ENCODE results near the gene PDCL3. TPM values are rescaled to one million over a fixed set of nuclear protein-coding genes. Genes with fewer than 3 reads are reported as not detected.

Gene PDCL3
- total and polyA plus RNA-seq, 7 experiments from 2014 or later: 16.6 to 63.4 (median 21.3) TPM

GRCh38 chr2:100524331-100524730, 38.5 kb upstream of the PDCL3 start:
- POLR2A ChIA-PET: interaction anchor here (0.6 kb wide), 2 partner anchors 123 to 1407 kb away, joined by 3 to 4 read pairs; no protein-coding TSS in a partner anchor

GRCh38 chr2:100526868-100527267, 35.9 kb upstream of the PDCL3 start:
- Histone ChIP-seq H3K36me3 (ENCODE audit: control insufficient read depth in 2 of 3, insufficient read depth in 3 of 3, low read length in 3 of 3) (no peaks in the 10 kb centered on the region), H3K4me3 (ENCODE audit: low read length) (no peak overlapping the region), H3K27ac (ENCODE audit: low read depth, low read length) (no peak overlapping the region), H3K9me3 (ENCODE audit: control insufficient read depth in 2 of 3, low read length in 3 of 3) (no peaks in the 10 kb centered on the region), H3K27me3 (ENCODE audit: control insufficient read depth in 2 of 2, insufficient read depth in 2 of 2, low read length in 2 of 2) (no peaks in the 10 kb centered on the region), H3K4me1 (ENCODE audit: control insufficient read depth in 2 of 2, insufficient read depth in 2 of 2, low read length in 2 of 2) (no peaks in the 10 kb centered on the region)
- DNase-seq (no peak), ATAC-seq (no peak)
- ChIA-PET POLR2A (no interaction called here), CTCF (no interaction called here)
- peaks cover 0 to 5% (median 0%) of the 10 kb centered on the region in 11 donors for H3K9me3 Mint-ChIP-seq
- no peak overlapping the region for H3K27ac Mint-ChIP-seq
- no peak overlapping the region for H3K4me3 Mint-ChIP-seq
- H3K4me1 Mint-ChIP-seq: peaks cover 0 to 6% (median 0%) of the 10 kb centered on the region in 7 donors
- intact Hi-C loops (cut with micrococcal nuclease): no loop called here
- peaks cover 0 to 3% (median 0%) of the 10 kb centered on the region in 5 donors for H3K27me3 Mint-ChIP-seq
- no peaks in the 10 kb centered on the region for H3K36me3 Mint-ChIP-seq

More at GRCh38 chr2:100524331-100524730, 38.5 kb upstream of the PDCL3 start:
- Histone ChIP-seq H3K4me3 (ENCODE audit: low read length) (no peak overlapping the region), H3K9me3 (ENCODE audit: control insufficient read depth in 2 of 3, low read length in 3 of 3) (no peaks in the 10 kb centered on the region), H3K4me1 (ENCODE audit: control insufficient read depth in 2 of 2, insufficient read depth in 2 of 2, low read length in 2 of 2) (no peaks in the 10 kb centered on the region), H3K27ac (ENCODE audit: low read depth, low read length) (no peak overlapping the region), H3K27me3 (ENCODE audit: control insufficient read depth in 2 of 2, insufficient read depth in 2 of 2, low read length in 2 of 2) (no peaks in the 10 kb centered on the region), H3K36me3 (ENCODE audit: control insufficient read depth in 2 of 3, insufficient read depth in 3 of 3, low read length in 3 of 3) (no peaks in the 10 kb centered on the region)
- ATAC-seq (no peak), DNase-seq (no peak)
- peaks cover 0 to 5% (median 0%) of the 10 kb centered on the region in 5 donors for H3K36me3 Mint-ChIP-seq
- H3K4me1 Mint-ChIP-seq: peaks cover 0 to 2% (median 0%) of the 10 kb centered on the region in 7 donors
- peaks cover 0 to 2% (median 0%) of the 10 kb centered on the region in 5 donors for H3K27me3 Mint-ChIP-seq
- H3K27ac Mint-ChIP-seq: no peak overlapping the region
- intact Hi-C loops (cut with micrococcal nuclease): no loop called here
- CTCF ChIA-PET: no interaction called here
- no peak overlapping the region for H3K4me3 Mint-ChIP-seq
- H3K9me3 Mint-ChIP-seq: peaks cover 0 to 5% (median 0%) of the 10 kb centered on the region in 11 donors

- Mint-ChIP-seq H3K4me3 (no peak overlapping the region), H3K27me3 (peaks cover 0 to 3% (median 0%) of the 10 kb centered on the region in 5 donors), H3K36me3 (no peaks in the 10 kb centered on the region), H3K4me1 (peaks cover 0 to 6% (median 0%) of the 10 kb centered on the region in 7 donors), H3K27ac (no peak overlapping the region), H3K9me3 (peaks cover 0 to 5% (median 0%) of the 10 kb centered on the region in 11 donors)
- H3K4me3 ChIP-seq (ENCODE audit: low read length): no peak overlapping the region
- H3K9me3 ChIP-seq (ENCODE audit: control insufficient read depth in 2 of 3, low read length in 3 of 3): no peaks in the 10 kb centered on the region
- no peaks in the 10 kb centered on the region for H3K4me1 ChIP-seq (ENCODE audit: control insufficient read depth in 2 of 2, insufficient read depth in 2 of 2, low read length in 2 of 2)
- ATAC-seq: no peak
- CTCF ChIA-PET: no interaction called here
- H3K27me3 ChIP-seq (ENCODE audit: control insufficient read depth in 2 of 2, insufficient read depth in 2 of 2, low read length in 2 of 2): no peaks in the 10 kb centered on the region
- intact Hi-C loops (cut with micrococcal nuclease): no loop called here
- no peak overlapping the region for H3K27ac ChIP-seq (ENCODE audit: low read depth, low read length)
- no peak for DNase-seq
- POLR2A ChIA-PET: no interaction called here
- H3K36me3 ChIP-seq (ENCODE audit: control insufficient read depth in 2 of 3, insufficient read depth in 3 of 3, low read length in 3 of 3): no peaks in the 10 kb centered on the region
These were observed 35.3 kb upstream of the PDCL3 start for GRCh38 chr2:100527440-100528015.

GRCh38 chr2:100529176-100529575, 33.6 kb upstream of the PDCL3 start:
- CTCF ChIA-PET: no interaction called here
- Mint-ChIP-seq H3K27ac (no peak overlapping the region), H3K36me3 (peaks cover 0 to 2% (median 0%) of the 10 kb centered on the region in 5 donors), H3K9me3 (peaks cover 0 to 6% (median 0%) of the 10 kb centered on the region in 11 donors), H3K4me3 (no peak overlapping the region), H3K27me3 (peaks cover 0 to 7% (median 0%) of the 10 kb centered on the region in 5 donors), H3K4me1 (peaks cover 0 to 6% (median 0%) of the 10 kb centered on the region in 7 donors)
- H3K36me3 ChIP-seq (ENCODE audit: control insufficient read depth in 2 of 3, insufficient read depth in 3 of 3, low read length in 3 of 3): no peaks in the 10 kb centered on the region
- H3K27ac ChIP-seq (ENCODE audit: low read depth, low read length): no peak overlapping the region
- no peak overlapping the region for H3K4me3 ChIP-seq (ENCODE audit: low read length)
- DNase-seq: no peak
- H3K9me3 ChIP-seq (ENCODE audit: control insufficient read depth in 2 of 3, low read length in 3 of 3): no peaks in the 10 kb centered on the region
- H3K27me3 ChIP-seq (ENCODE audit: control insufficient read depth in 2 of 2, insufficient read depth in 2 of 2, low read length in 2 of 2): no peaks in the 10 kb centered on the region
- intact Hi-C loops (cut with micrococcal nuclease): no loop called here
- POLR2A ChIA-PET: no interaction called here
- ATAC-seq: no peak
- no peaks in the 10 kb centered on the region for H3K4me1 ChIP-seq (ENCODE audit: control insufficient read depth in 2 of 2, insufficient read depth in 2 of 2, low read length in 2 of 2)

- Mint-ChIP-seq H3K27ac (no peak overlapping the region), H3K36me3 (peaks cover 0 to 2% (median 0%) of the 10 kb centered on the region in 5 donors)
- intact Hi-C loops (cut with micrococcal nuclease): no loop called here
These were observed 32.9 kb upstream of the PDCL3 start for GRCh38 chr2:100529900-100530299.

GRCh38 chr2:100535855-100536254, 26.9 kb upstream of the PDCL3 start:
- ChIA-PET CTCF (no interaction called here), POLR2A (no interaction called here)
- Mint-ChIP-seq H3K4me3 (no peak overlapping the region), H3K27ac (no peak overlapping the region), H3K9me3 (peaks cover 0 to 6% (median 0%) of the 10 kb centered on the region in 11 donors), H3K27me3 (peaks cover 0 to 5% (median 0%) of the 10 kb centered on the region in 5 donors), H3K4me1 (peaks cover 0 to 1% (median 0%) of the 10 kb centered on the region in 7 donors), H3K36me3 (peaks cover 0 to 2% (median 0%) of the 10 kb centered on the region in 5 donors)
- DNase-seq: no peak
- no peak overlapping the region for H3K4me3 ChIP-seq (ENCODE audit: low read length)
- intact Hi-C loops (cut with micrococcal nuclease): no loop called here
- no peaks in the 10 kb centered on the region for H3K27me3 ChIP-seq (ENCODE audit: control insufficient read depth in 2 of 2, insufficient read depth in 2 of 2, low read length in 2 of 2)
- H3K4me1 ChIP-seq (ENCODE audit: control insufficient read depth in 2 of 2, insufficient read depth in 2 of 2, low read length in 2 of 2): no peaks in the 10 kb centered on the region
- ATAC-seq: no peak
- H3K9me3 ChIP-seq (ENCODE audit: control insufficient read depth in 2 of 3, low read length in 3 of 3): no peaks in the 10 kb centered on the region
- H3K36me3 ChIP-seq (ENCODE audit: control insufficient read depth in 2 of 3, insufficient read depth in 3 of 3, low read length in 3 of 3): no peaks in the 10 kb centered on the region
- H3K27ac ChIP-seq (ENCODE audit: low read depth, low read length): no peak overlapping the region

More at GRCh38 chr2:100529900-100530299, 32.9 kb upstream of the PDCL3 start:
- ATAC-seq (no peak), DNase-seq (no peak)
- no peak overlapping the region for H3K4me3 Mint-ChIP-seq
- H3K4me1 Mint-ChIP-seq: peaks cover 0 to 6% (median 0%) of the 10 kb centered on the region in 7 donors
- Histone ChIP-seq H3K36me3 (ENCODE audit: control insufficient read depth in 2 of 3, insufficient read depth in 3 of 3, low read length in 3 of 3) (no peaks in the 10 kb centered on the region), H3K4me1 (ENCODE audit: control insufficient read depth in 2 of 2, insufficient read depth in 2 of 2, low read length in 2 of 2) (no peaks in the 10 kb centered on the region), H3K4me3 (ENCODE audit: low read length) (no peak overlapping the region), H3K27me3 (ENCODE audit: control insufficient read depth in 2 of 2, insufficient read depth in 2 of 2, low read length in 2 of 2) (no peaks in the 10 kb centered on the region), H3K27ac (ENCODE audit: low read depth, low read length) (no peak overlapping the region), H3K9me3 (ENCODE audit: control insufficient read depth in 2 of 3, low read length in 3 of 3) (no peaks in the 10 kb centered on the region)
- CTCF ChIA-PET: no interaction called here
- POLR2A ChIA-PET: interaction anchor here (0.8 kb wide), 1 partner anchor 10 kb away, joined by 3 read pairs; no protein-coding TSS in a partner anchor
- peaks cover 0 to 7% (median 0%) of the 10 kb centered on the region in 5 donors for H3K27me3 Mint-ChIP-seq
- H3K9me3 Mint-ChIP-seq: peaks cover 0 to 6% (median 0%) of the 10 kb centered on the region in 11 donors

- peaks cover 0 to 2% (median 0%) of the 10 kb centered on the region in 5 donors for H3K36me3 Mint-ChIP-seq
These were observed 24.9 kb upstream of the PDCL3 start for GRCh38 chr2:100537918-100538317.

More at GRCh38 chr2:100537918-100538317, 24.9 kb upstream of the PDCL3 start:
- Histone ChIP-seq H3K4me1 (ENCODE audit: control insufficient read depth in 2 of 2, insufficient read depth in 2 of 2, low read length in 2 of 2) (no peaks in the 10 kb centered on the region), H3K27ac (ENCODE audit: low read depth, low read length) (no peak overlapping the region), H3K36me3 (ENCODE audit: control insufficient read depth in 2 of 3, insufficient read depth in 3 of 3, low read length in 3 of 3) (no peaks in the 10 kb centered on the region), H3K9me3 (ENCODE audit: control insufficient read depth in 2 of 3, low read length in 3 of 3) (no peaks in the 10 kb centered on the region), H3K27me3 (ENCODE audit: control insufficient read depth in 2 of 2, insufficient read depth in 2 of 2, low read length in 2 of 2) (no peaks in the 10 kb centered on the region), H3K4me3 (ENCODE audit: low read length) (no peak overlapping the region)
- intact Hi-C loops (cut with micrococcal nuclease): no loop called here
- Mint-ChIP-seq H3K4me3 (no peak overlapping the region), H3K9me3 (peaks cover 0 to 6% (median 0%) of the 10 kb centered on the region in 11 donors), H3K27me3 (peaks cover 0 to 5% (median 0%) of the 10 kb centered on the region in 5 donors), H3K4me1 (peaks cover 0 to 6% (median 0%) of the 10 kb centered on the region in 7 donors), H3K27ac (peak overlapping the region in 1 of 9 donors; percentile 64)
- POLR2A ChIA-PET: no interaction called here
- DNase-seq: no peak
- no peak for ATAC-seq
- CTCF ChIA-PET: no interaction called here

All from naive thymus-derived CD4-positive, alpha-beta T cell (primary cell).